Measurements from ENCODE around the gene PPP1R3A. TPM values are rescaled to one million over a fixed set of nuclear protein-coding genes. Genes with fewer than 3 reads are reported as not detected.

PPP1R3A gene
- total RNA-seq, 1 experiment from 2014 or later = not detected

GRCh38 chr7:113904521-113904920 is 14.3 kb downstream of the PPP1R3A start:
- RAD21 ChIA-PET (ENCODE audit: low non-redundant PET in 1 of 2, low total read pairs in 2 of 2, uncharacterized antibody in 2 of 2, unreplicated experiment in 2 of 2) = no interaction called here
- Histone ChIP-seq H3K27ac (ENCODE audit: low read depth, low read length) (no peak overlapping the region), H4K20me1 (ENCODE audit: insufficient read depth) (no peaks in the 10 kb centered on the region), H3K9me2 (ENCODE audit: insufficient read depth) (no peaks in the 10 kb centered on the region), H3K9ac (ENCODE audit: low read length) (no peak overlapping the region), H3K4me1 (ENCODE audit: control insufficient read depth in 1 of 2, insufficient read depth in 2 of 2, low read length in 2 of 2) (no peaks in the 10 kb centered on the region), H3K27me3 (ENCODE audit: insufficient read depth, low read length) (no peaks in the 10 kb centered on the region), H3K9me3 (ENCODE audit: control insufficient read depth in 1 of 2, insufficient read depth in 1 of 2, low read depth in 1 of 2, low read length in 2 of 2) (no peaks in the 10 kb centered on the region), H3K79me2 (ENCODE audit: insufficient read depth, low read length) (no peaks in the 10 kb centered on the region), H2AFZ (ENCODE audit: low read depth, low read length, poor library complexity, severe bottlenecking) (no peak overlapping the region), H3K36me3 (ENCODE audit: control insufficient read depth in 1 of 2, insufficient read depth in 2 of 2, low read length in 2 of 2) (no peaks in the 10 kb centered on the region), H3K4me3 (replicated peaks in 1 of 2; ENCODE audit: low read depth in 1 of 2, low read length in 2 of 2) (no peak overlapping the region), H3K4me2 (ENCODE audit: low read length) (no peak overlapping the region)
- ATAC-seq (no peak), DNase-seq (ENCODE audit: low read depth, low spot score) (no peak)
- POLR2A ChIA-PET = no interaction called here
- intact Hi-C loops (cut with micrococcal nuclease) = no loop called here
- no TSS peak for BruUV-seq (replicated peaks)
- TF ChIP-seq EGR1 (IDR thresholded peaks at IDR 0.05; ENCODE audit: low read depth) (no peak), JUND (IDR thresholded peaks at IDR 0.05) (no peak), ATF3 (IDR thresholded peaks at IDR 0.05) (no peak), ZBTB33 (IDR thresholded peaks at IDR 0.05; ENCODE audit: extremely low read depth, insufficient replicate concordance, low read length) (no peak), RAD21 (IDR thresholded peaks at IDR 0.05; ENCODE audit: low read depth) (no peak), ZFX (IDR thresholded peaks at IDR 0.05) (no peak), SIN3A (IDR thresholded peaks at IDR 0.05; ENCODE audit: low read depth) (no peak), FOSL1 (IDR thresholded peaks at IDR 0.05; ENCODE audit: low read depth) (no peak), ELF1 (IDR thresholded peaks at IDR 0.05; ENCODE audit: borderline replicate concordance, low read depth) (no peak), EZH2phosphoT487 (IDR thresholded peaks at IDR 0.05; ENCODE audit: borderline replicate concordance) (no peak), POLR2A (IDR thresholded peaks at IDR 0.05; ENCODE audit: borderline replicate concordance, extremely low read depth, insufficient read depth, insufficient read length) (no peak), SP1 (IDR thresholded peaks at IDR 0.05; ENCODE audit: low read depth) (no peak), TCF7L2 (IDR thresholded peaks at IDR 0.05; ENCODE audit: borderline replicate concordance, extremely low read depth, insufficient read depth, insufficient read length) (no peak)
- CTCF ChIA-PET = no interaction called here
